Measurements from ENCODE around the gene ZSWIM1.

DNA sequence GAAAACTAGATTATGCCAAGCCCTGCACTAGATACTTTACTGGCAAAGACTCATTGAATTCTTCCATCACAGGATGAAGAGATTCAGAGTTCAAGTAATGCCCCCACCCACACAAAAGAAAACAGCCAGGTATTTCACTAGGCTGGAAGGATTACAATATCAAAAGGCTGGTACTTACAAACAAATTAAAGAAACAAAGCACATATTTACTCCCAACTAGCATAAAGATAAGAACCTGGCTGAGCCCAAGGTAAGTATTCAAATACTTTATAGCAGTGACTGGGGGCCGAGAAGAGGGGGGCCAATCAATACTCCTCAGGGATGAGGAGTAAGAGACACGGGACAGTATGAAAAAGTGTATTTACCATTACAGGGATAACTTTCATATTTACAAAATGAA lies 27.5 kb upstream of the ZSWIM1 start:
- TF ChIP-seq ZFX (IDR thresholded peaks at IDR 0.05; ENCODE audit: borderline replicate concordance): no peak
- TF ChIP-seq, protein P1, sequence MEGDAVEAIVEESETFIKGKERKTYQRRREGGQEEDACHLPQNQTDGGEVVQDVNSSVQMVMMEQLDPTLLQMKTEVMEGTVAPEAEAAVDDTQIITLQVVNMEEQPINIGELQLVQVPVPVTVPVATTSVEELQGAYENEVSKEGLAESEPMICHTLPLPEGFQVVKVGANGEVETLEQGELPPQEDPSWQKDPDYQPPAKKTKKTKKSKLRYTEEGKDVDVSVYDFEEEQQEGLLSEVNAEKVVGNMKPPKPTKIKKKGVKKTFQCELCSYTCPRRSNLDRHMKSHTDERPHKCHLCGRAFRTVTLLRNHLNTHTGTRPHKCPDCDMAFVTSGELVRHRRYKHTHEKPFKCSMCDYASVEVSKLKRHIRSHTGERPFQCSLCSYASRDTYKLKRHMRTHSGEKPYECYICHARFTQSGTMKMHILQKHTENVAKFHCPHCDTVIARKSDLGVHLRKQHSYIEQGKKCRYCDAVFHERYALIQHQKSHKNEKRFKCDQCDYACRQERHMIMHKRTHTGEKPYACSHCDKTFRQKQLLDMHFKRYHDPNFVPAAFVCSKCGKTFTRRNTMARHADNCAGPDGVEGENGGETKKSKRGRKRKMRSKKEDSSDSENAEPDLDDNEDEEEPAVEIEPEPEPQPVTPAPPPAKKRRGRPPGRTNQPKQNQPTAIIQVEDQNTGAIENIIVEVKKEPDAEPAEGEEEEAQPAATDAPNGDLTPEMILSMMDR (IDR thresholded peaks at IDR 0.05): no peak
